IMR-90 (cell line): Measurements from ENCODE around the gene KMT2D.

Source experiments
- CTCF ChIP-seq: conservative IDR thresholded peaks from 2 replicates; pipeline ENCODE4 v1.5.1; 2012; ENCODE audit warnings: mild to moderate bottlenecking, low read depth, low read length, improper control_type of control experiment
- MXI1 ChIP-seq: IDR thresholded peaks from 2 replicates; pipeline ENCODE4 v1.6.1; 2012; ENCODE audit warnings: low read depth, mild to moderate bottlenecking, low read length, moderate library complexity, borderline replicate concordance
- POLR2A ChIP-seq: IDR thresholded peaks from 2 replicates; pipeline ENCODE4 v1.6.1; 2012; ENCODE audit warnings: mild to moderate bottlenecking, low read depth, low read length
- RFX5 ChIP-seq: IDR thresholded peaks from 2 replicates; pipeline ENCODE4 v1.8.0; 2012; ENCODE audit warnings: low read depth, mild to moderate bottlenecking, low read length, moderate library complexity

DNA sequence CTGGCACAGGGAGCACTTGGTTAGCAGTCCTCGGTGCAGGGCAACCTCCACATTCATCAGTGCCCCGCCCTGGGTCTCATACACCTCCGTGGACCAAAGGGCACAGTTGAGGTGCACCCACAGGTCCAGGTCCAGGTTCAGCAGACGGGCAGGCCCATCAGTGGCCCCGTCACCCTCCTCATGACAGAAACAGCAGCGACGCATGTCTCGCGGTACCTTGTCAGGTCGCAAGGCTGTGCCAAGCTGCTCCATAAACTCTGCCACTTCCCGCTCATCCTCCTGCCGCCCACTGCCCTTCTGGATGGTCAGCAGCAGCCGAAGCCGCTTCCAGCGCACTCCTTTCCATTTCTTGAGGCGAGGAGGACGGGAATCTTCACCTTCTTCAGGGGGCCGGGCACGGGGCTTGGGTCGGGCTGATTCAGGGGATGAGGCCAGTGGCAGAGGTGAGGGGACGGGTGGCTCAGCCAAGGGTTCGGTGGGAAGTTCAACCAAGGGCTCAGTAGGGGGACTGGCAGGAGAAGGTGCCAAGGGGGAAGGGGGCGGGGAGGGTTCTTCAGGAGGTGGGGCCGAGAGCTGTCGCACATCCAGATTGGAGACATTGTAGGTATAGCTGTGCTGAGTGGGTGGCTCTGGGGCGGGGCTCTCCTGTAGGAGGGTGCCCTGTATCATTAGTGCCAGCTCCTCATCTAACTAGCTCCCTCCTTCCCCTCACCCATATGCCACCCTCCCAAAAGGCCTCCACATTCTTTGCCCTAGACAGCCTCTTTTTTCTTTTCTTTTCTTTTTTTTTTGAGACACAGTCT is 33.7 kb downstream of the KMT2D start:
- TF ChIP-seq RFX5 (no peak), POLR2A (no peak), CTCF (no peak), MXI1 (no peak)
